GM23248 (cell line): ENCODE measurements around the gene ACER3. TPM values are rescaled to one million over a fixed set of nuclear protein-coding genes. Genes with fewer than 3 reads are reported as not detected.

ENCODE experiments used
- DNase-seq: peaks from one replicate; pipeline ENCODE4 v3.0.0-alpha.2; 2015
- H2AFZ ChIP-seq: fragments of 200-600 bp; sonication (generic); 2 replicates; pipeline ENCODE4 v1.6.1; 2016; ENCODE audit warnings: antibody characterized with exemption
- H3F3A ChIP-seq: fragments of 200-600 bp; sonication (generic); 2 replicates; pipeline ENCODE4 v1.6.1; 2016; ENCODE audit warnings: mild to moderate bottlenecking, antibody characterized with exemption, mixed run types; ENCODE audit not compliant: insufficient read depth
- H3K27ac ChIP-seq: fragments of 200-600 bp; sonication (generic); 2 replicates; pipeline ENCODE4 v1.5.1; 2016; ENCODE audit warnings: mild to moderate bottlenecking
- H3K27me3 ChIP-seq: fragments of 200-600 bp; sonication (generic); replicated peaks from 2 replicates; pipeline ENCODE4 v1.6.1; 2016; ENCODE audit warnings: mild to moderate bottlenecking; ENCODE audit not compliant: insufficient read depth
- H3K36me3 ChIP-seq: fragments of 200-600 bp; sonication (generic); 2 replicates; pipeline ENCODE4 v1.6.1; 2016; ENCODE audit warnings: low read depth, mild to moderate bottlenecking
- H3K4me1 ChIP-seq: fragments of 200-600 bp; sonication (generic); 2 replicates; pipeline ENCODE4 v1.6.1; 2016; ENCODE audit warnings: mild to moderate bottlenecking; ENCODE audit not compliant: insufficient read depth
- H3K4me2 ChIP-seq: fragments of 200-600 bp; sonication (generic); one replicate; pipeline ENCODE4 v1.6.1; 2016; ENCODE audit warnings: mild to moderate bottlenecking; ENCODE audit not compliant: unreplicated experiment
- H3K4me3 ChIP-seq: fragments of 200-600 bp; sonication (generic); 2 replicates; pipeline ENCODE4 v1.5.1; 2016; ENCODE audit warnings: mild to moderate bottlenecking
- H3K79me2 ChIP-seq: fragments of 200-600 bp; sonication (generic); 2 replicates; pipeline ENCODE4 v1.6.1; 2016; ENCODE audit warnings: mild to moderate bottlenecking; ENCODE audit not compliant: insufficient read depth
- H3K9ac ChIP-seq: fragments of 200-600 bp; sonication (generic); 2 replicates; pipeline ENCODE4 v1.6.1; 2016; ENCODE audit warnings: mild to moderate bottlenecking
- H3K9me2 ChIP-seq: fragments of 200-600 bp; sonication (generic); 2 replicates; pipeline ENCODE4 v1.6.1; 2016; ENCODE audit warnings: mixed run types, mild to moderate bottlenecking, moderate library complexity; ENCODE audit not compliant: insufficient read depth
- H3K9me3 ChIP-seq: fragments of 200-600 bp; sonication (generic); one replicate; pipeline ENCODE4 v1.6.1; 2017; ENCODE audit warnings: low read depth
- H4K20me1 ChIP-seq: fragments of 200-600 bp; sonication (generic); 2 replicates; pipeline ENCODE4 v1.6.0; 2016; ENCODE audit not compliant: insufficient read depth
- EZH2 ChIP-seq: fragments of 200-600 bp; sonication (generic); IDR thresholded peaks from 2 replicates; pipeline ENCODE4 v1.6.1; 2018; ENCODE audit warnings: antibody characterized with exemption, mild to moderate bottlenecking; ENCODE audit not compliant: insufficient read depth, poor library complexity, severe bottlenecking
- EZH2phosphoT487 ChIP-seq: fragments of 200-600 bp; sonication (generic); IDR thresholded peaks from 2 replicates; pipeline ENCODE4 v1.6.1; 2018; ENCODE audit warnings: antibody characterized with exemption, moderate library complexity, mild to moderate bottlenecking, low read depth; ENCODE audit not compliant: insufficient read depth
- WGBS, 2 experiments: methylation state at CpG; one replicate each; pipeline ENCODE4 v1.1.6; 2015 to 2017; ENCODE audit warnings: low lambda C conversion rate in 2 of 2, low coverage in 1 of 2; ENCODE audit errors: missing lambda C conversion rate in 2 of 2; 5-methylcytosine and 5-hydroxymethylcytosine counted together
- in situ Hi-C: fragments of 300-500 bp; cut with MboI; formaldehyde crosslinking; loops from 2 replicates; pipeline ENCODE4 v1.15.0; 2020
- polyA plus RNA-seq: library from polyadenylated mRNA; unstranded; fragments of >200 nt; fragmentation: Nextera tagmentation; extraction: Ambion mirVana; gene quantifications from 2 replicates; pipeline ENCODE4 v1.2.1, GENCODE V29; 2016
- total RNA-seq: library from RNA; depleted of rRNA; stranded (reverse); fragments of >200 nt; shearing (Covaris generic); gene quantifications from 2 replicates; pipeline ENCODE4 v1.2.3, GENCODE V29; 2014

Gene ACER3
- total and polyA plus RNA-seq, 2 experiments from 2014 or later, result 9.1 to 10.2 TPM

GRCh38 chr11:76830639-76831327, 29.9 kb upstream of the ACER3 start:
- in situ Hi-C loops, result no loop called here
- no peaks in the 10 kb centered on the region for H3K36me3 ChIP-seq
- WGBS, 2 experiments, result 39 to 44% methylated on average over 9 of the region's 9 CpGs
- no peaks in the 10 kb centered on the region for H3K4me1 ChIP-seq
- no peaks in the 10 kb centered on the region; the same call in 1 of the 2 replicates for H3F3A ChIP-seq
- TF ChIP-seq EZH2phosphoT487 (no peak), EZH2 (no peak)
- H3K27ac ChIP-seq, result no peak overlapping the region
- no peaks in the 10 kb centered on the region for H3K9me3 ChIP-seq
- no peaks in the 10 kb centered on the region for H4K20me1 ChIP-seq
- peak; percentile 84 for DNase-seq
- H3K27me3 ChIP-seq, result peaks cover 14% of the 10 kb centered on the region; the same call in 1 of the 2 replicates
- no peak overlapping the region for H2AFZ ChIP-seq
- H3K4me3 ChIP-seq, result no peak overlapping the region
- no peak overlapping the region for H3K4me2 ChIP-seq
- no peaks in the 10 kb centered on the region for H3K79me2 ChIP-seq
- H3K9me2 ChIP-seq, result no peaks in the 10 kb centered on the region
- H3K9ac ChIP-seq, result no peak overlapping the region

- Histone ChIP-seq H3K4me2 (no peak overlapping the region), H3F3A (no peaks in the 10 kb centered on the region; the same call in 1 of the 2 replicates), H2AFZ (no peak overlapping the region), H3K4me3 (no peak overlapping the region), H3K79me2 (no peaks in the 10 kb centered on the region), H4K20me1 (no peaks in the 10 kb centered on the region), H3K36me3 (no peaks in the 10 kb centered on the region), H3K4me1 (no peaks in the 10 kb centered on the region), H3K9me2 (no peaks in the 10 kb centered on the region), H3K27me3 (peaks cover 14% of the 10 kb centered on the region; the same call in 1 of the 2 replicates), H3K27ac (no peak overlapping the region), H3K9ac (no peak overlapping the region), H3K9me3 (no peaks in the 10 kb centered on the region)
- WGBS, 2 experiments, result 77 to 86% methylated on average over 4 of the region's 4 CpGs
- in situ Hi-C loops, result no loop called here
- TF ChIP-seq EZH2 (no peak), EZH2phosphoT487 (no peak)
- DNase-seq, result no peak
Measured at GRCh38 chr11:76831686-76832310, 28.9 kb upstream of the ACER3 start.

- Histone ChIP-seq H3K27me3 (peaks cover 14% of the 10 kb centered on the region), H3K36me3 (no peaks in the 10 kb centered on the region), H3K9me2 (no peaks in the 10 kb centered on the region), H3K4me2 (no peak overlapping the region), H3K4me3 (no peak overlapping the region), H3K9ac (no peak overlapping the region), H3K4me1 (no peaks in the 10 kb centered on the region), H3K27ac (no peak overlapping the region), H3K9me3 (no peaks in the 10 kb centered on the region), H4K20me1 (no peaks in the 10 kb centered on the region), H3K79me2 (no peaks in the 10 kb centered on the region), H3F3A (no peaks in the 10 kb centered on the region; the same call in 1 of the 2 replicates), H2AFZ (no peak overlapping the region)
- TF ChIP-seq EZH2 (no peak), EZH2phosphoT487 (no peak)
- in situ Hi-C loops, result no loop called here
- no peak for DNase-seq
Measured at GRCh38 chr11:76832361-76832760, 28.4 kb upstream of the ACER3 start.

GRCh38 chr11:76834151-76834550, 26.6 kb upstream of the ACER3 start:
- H3K9ac ChIP-seq, result no peak overlapping the region
- no peaks in the 10 kb centered on the region for H3K4me1 ChIP-seq
- H3F3A ChIP-seq, result no peaks in the 10 kb centered on the region; the same call in 1 of the 2 replicates
- H4K20me1 ChIP-seq, result no peaks in the 10 kb centered on the region
- no peak overlapping the region for H3K4me3 ChIP-seq
- WGBS, 2 experiments, result 88% methylated on average over 3 of the region's 3 CpGs
- in situ Hi-C loops, result no loop called here
- no peaks in the 10 kb centered on the region for H3K36me3 ChIP-seq
- no peaks in the 10 kb centered on the region for H3K79me2 ChIP-seq
- peaks cover 20% of the 10 kb centered on the region for H3K27me3 ChIP-seq
- TF ChIP-seq EZH2phosphoT487 (no peak), EZH2 (no peak)
- no peak overlapping the region for H3K27ac ChIP-seq
- H3K4me2 ChIP-seq, result no peak overlapping the region
- no peak overlapping the region for H2AFZ ChIP-seq
- H3K9me2 ChIP-seq, result no peaks in the 10 kb centered on the region
- H3K9me3 ChIP-seq, result no peaks in the 10 kb centered on the region
- no peak for DNase-seq
